ENCODE results near the gene ERCC5. TPM values are rescaled to one million over a fixed set of nuclear protein-coding genes. Genes with fewer than 3 reads are reported as not detected.

ERCC5 gene
- total RNA-seq = 35.9 and 48.1 TPM in 2 replicates

- peak; percentile 81 for DNase-seq (ENCODE audit: low read depth, low spot score)
Measured at GRCh38 chr13:102845630-102846260, at the start of gene ERCC5. Gene ERCC5, plus strand, starts transcription at chr13:102846032. Its CDS starts 235 bp downstream, at chr13:102846267.

- DNase-seq (ENCODE audit: low read depth, low spot score) = peak; percentile 74
Measured at GRCh38 chr13:102798581-102799425, 47.0 kb upstream of the ERCC5 start, which contains the start of the genes BIVM and POGLUT2. Gene BIVM, plus strand, starts transcription at chr13:102799119. Its CDS starts 8,149 bp downstream, at chr13:102807268. Gene POGLUT2, minus strand, starts transcription at chr13:102798976. Its CDS starts 306 bp downstream, at chr13:102798670.

GRCh38 chr13:102799426-102800144 lies 46.2 kb upstream of the ERCC5 start:
- no peak for DNase-seq (ENCODE audit: low read depth, low spot score)

GRCh38 chr13:102800145-102801041 lies 45.4 kb upstream of the ERCC5 start:
- peak; percentile 29 for DNase-seq (ENCODE audit: low read depth, low spot score)

GRCh38 chr13:102805680-102806079 lies 40.2 kb upstream of the ERCC5 start:
- no peak for DNase-seq (ENCODE audit: low read depth, low spot score)

GRCh38 chr13:102807699-102808098 lies 38.1 kb upstream of the ERCC5 start:
- no peak for DNase-seq (ENCODE audit: low read depth, low spot score)

GRCh38 chr13:102812611-102813287 lies 33.1 kb upstream of the ERCC5 start:
- DNase-seq (ENCODE audit: low read depth, low spot score) = no peak

GRCh38 chr13:102814025-102814607 lies 31.7 kb upstream of the ERCC5 start:
- DNase-seq (ENCODE audit: low read depth, low spot score) = no peak

- no peak for DNase-seq (ENCODE audit: low read depth, low spot score)
Measured at GRCh38 chr13:102814793-102815192, 31.0 kb upstream of the ERCC5 start.

- no peak for DNase-seq (ENCODE audit: low read depth, low spot score)
Measured at GRCh38 chr13:102815788-102816187, 30.0 kb upstream of the ERCC5 start.

- DNase-seq (ENCODE audit: low read depth, low spot score) = no peak
Measured at GRCh38 chr13:102816708-102817107, 29.1 kb upstream of the ERCC5 start.

GRCh38 chr13:102817241-102817640 lies 28.6 kb upstream of the ERCC5 start:
- no peak for DNase-seq (ENCODE audit: low read depth, low spot score)

GRCh38 chr13:102817907-102818306 lies 27.9 kb upstream of the ERCC5 start:
- DNase-seq (ENCODE audit: low read depth, low spot score) = no peak

- DNase-seq (ENCODE audit: low read depth, low spot score) = no peak
Measured at GRCh38 chr13:102825400-102825799, 20.4 kb upstream of the ERCC5 start.

- DNase-seq (ENCODE audit: low read depth, low spot score) = no peak
Measured at GRCh38 chr13:102825921-102826706, 19.7 kb upstream of the ERCC5 start.

GRCh38 chr13:102830646-102831045 lies 15.2 kb upstream of the ERCC5 start:
- no peak for DNase-seq (ENCODE audit: low read depth, low spot score)

GRCh38 chr13:102836471-102836870 lies 9.4 kb upstream of the ERCC5 start:
- DNase-seq (ENCODE audit: low read depth, low spot score) = no peak

GRCh38 chr13:102838273-102838672 lies 7.6 kb upstream of the ERCC5 start:
- no peak for DNase-seq (ENCODE audit: low read depth, low spot score)

- DNase-seq (ENCODE audit: low read depth, low spot score) = no peak
Measured at GRCh38 chr13:102838982-102839381, 6.8 kb upstream of the ERCC5 start.

All from pulmonary artery endothelial cell (primary cell).